Measurements from ENCODE around the gene THOC6.
"Not testable (repeated sequence)": the region's sequence is repeated elsewhere in the genome, so short reads cannot be mapped to it uniquely, and the experiment has no call there.

THOC6 gene

DNA sequence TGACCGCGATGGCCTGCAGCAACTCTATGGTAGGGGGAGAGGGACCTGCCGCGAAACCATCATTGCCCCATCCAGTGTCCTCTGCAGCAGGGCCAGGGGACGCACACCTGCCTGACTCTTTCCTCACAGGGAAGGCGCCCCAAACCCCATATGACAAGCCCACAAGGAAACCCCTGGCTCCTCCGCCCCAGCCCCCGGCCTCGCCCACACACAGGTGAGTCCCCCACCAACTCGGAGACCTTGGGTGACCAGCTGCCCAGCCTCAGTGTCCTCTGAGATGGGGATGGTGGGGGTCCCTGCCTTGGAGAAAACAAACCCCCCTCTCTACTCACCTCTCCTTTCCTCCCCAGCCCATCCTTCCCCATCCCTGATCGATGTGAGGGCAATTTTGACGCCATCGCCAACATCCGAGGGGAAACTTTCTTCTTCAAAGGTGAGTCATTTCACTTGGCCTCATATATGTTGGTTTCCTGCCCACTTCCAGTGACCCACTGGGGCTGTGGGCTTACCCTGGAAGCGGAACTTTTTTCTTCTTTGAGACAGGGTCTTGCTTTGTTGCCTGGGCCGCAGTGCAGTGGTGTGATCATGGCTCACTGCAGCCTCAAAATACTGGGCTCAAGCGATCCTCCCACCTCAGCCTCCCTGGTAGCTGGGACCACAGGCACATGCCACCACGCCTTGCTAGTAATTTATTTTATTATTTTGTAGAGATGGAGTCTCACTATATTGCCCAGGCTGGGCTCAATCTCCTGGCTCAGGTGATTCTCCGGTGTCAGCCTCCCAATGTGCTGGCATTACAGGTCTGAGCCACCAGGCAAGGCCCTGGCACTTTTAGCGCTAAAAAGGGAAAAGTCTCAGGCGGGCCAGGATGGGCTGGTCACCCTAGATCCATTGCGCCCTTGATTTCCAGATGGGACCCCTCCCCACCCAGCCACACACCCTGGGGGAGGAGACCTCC lies 33.6 kb downstream of the THOC6 start:
- DNase-seq, result no peak

DNA sequence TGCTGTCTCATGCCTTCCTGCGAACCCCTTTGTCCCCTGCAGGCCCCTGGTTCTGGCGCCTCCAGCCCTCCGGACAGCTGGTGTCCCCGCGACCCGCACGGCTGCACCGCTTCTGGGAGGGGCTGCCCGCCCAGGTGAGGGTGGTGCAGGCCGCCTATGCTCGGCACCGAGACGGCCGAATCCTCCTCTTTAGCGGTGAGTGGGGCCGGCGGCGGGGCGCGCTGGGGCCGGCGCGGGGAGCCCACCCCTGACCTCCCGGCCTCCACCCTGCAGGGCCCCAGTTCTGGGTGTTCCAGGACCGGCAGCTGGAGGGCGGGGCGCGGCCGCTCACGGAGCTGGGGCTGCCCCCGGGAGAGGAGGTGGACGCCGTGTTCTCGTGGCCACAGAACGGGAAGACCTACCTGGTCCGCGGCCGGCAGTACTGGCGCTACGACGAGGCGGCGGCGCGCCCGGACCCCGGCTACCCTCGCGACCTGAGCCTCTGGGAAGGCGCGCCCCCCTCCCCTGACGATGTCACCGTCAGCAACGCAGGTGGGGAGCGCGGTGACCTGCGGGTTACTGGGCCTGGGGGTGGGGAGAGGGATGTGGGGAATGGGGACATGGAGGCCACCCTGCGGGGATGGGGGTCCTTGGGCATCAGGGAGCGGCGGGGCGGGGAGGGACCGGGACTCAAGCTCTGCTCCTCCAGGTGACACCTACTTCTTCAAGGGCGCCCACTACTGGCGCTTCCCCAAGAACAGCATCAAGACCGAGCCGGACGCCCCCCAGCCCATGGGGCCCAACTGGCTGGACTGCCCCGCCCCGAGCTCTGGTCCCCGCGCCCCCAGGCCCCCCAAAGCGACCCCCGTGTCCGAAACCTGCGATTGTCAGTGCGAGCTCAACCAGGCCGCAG lies 34.5 kb downstream of the THOC6 start:
- no peak for DNase-seq

- peak; percentile 41 for DNase-seq
Measured at GRCh38 chr16:3059041-3059722, 35.3 kb downstream of the THOC6 start.

DNA sequence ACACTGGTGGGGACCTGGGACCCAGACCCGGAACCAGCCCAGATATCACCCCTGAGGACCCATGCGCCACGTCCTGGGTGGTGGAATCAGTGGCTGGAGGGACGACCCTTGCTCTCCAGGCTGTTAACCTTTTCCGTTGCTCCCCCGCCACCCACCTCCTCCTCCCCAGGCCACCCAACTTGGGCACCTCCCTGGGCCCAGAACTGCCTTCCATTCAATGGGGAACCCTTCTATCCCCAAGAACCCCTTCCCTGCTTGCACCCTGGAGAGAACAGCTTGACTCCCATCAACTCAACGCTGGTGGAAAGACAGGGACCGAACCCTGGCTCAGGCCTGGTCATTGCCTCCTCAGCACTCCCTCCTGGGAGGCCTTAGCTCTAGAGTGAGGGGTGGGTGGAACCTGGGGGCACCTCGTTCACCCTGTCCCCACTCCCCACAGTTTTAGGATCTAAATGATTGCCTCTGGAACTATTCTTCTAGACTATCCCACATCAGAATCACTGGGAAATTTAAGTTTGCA lies 35.9 kb downstream of the THOC6 start:
- no peak for DNase-seq

DNA sequence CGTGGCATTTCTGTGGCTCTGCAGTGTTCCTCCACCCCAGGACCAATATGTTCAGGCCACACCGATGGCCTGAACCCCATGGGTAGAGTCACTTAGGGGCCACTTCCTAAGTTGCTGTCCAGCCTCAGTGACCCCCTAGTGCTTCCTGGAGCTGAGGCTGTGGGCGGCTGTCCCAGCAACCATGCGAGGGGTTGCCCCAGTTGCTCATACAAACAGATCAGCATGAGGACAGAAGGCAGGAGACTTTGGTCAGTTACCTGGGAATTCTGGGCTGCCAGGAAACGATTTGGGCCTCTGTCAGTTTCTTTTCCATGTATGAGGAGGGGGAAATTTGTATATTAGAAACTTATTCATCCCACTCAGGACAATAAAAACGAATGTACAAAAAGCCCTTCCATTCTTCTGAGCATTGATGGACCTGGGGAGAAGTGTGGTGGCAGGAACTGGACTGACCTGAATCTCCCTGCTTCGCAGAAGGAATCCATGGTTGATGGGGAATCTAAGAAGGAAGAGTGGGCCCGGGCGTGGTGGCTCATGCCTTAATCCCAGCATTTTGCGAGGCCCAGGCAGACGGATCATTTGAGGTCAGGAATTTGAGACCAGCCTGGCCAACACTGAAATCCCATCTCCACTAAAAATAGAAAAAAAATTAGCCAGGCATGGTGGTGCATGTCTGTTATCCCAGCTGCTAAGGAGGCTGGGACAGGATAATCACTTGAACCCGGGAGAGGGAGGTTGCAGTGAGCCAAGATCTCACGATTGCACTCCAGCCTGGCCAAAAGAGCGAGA lies 36.7 kb downstream of the THOC6 start:
- DNase-seq, result no peak

- no peak for DNase-seq
Measured at GRCh38 chr16:3062553-3062952, 38.7 kb downstream of the THOC6 start.

GRCh38 chr16:3063625-3064386 lies 40.0 kb downstream of the THOC6 start:
- no peak for DNase-seq

- no peak for DNase-seq
Measured at GRCh38 chr16:3065069-3065741, 41.4 kb downstream of the THOC6 start, which contains the start of gene IL32. TSS of gene IL32 (plus strand) at chr16:3065640. CDS start at chr16:3065812, 172 bp downstream.

DNA sequence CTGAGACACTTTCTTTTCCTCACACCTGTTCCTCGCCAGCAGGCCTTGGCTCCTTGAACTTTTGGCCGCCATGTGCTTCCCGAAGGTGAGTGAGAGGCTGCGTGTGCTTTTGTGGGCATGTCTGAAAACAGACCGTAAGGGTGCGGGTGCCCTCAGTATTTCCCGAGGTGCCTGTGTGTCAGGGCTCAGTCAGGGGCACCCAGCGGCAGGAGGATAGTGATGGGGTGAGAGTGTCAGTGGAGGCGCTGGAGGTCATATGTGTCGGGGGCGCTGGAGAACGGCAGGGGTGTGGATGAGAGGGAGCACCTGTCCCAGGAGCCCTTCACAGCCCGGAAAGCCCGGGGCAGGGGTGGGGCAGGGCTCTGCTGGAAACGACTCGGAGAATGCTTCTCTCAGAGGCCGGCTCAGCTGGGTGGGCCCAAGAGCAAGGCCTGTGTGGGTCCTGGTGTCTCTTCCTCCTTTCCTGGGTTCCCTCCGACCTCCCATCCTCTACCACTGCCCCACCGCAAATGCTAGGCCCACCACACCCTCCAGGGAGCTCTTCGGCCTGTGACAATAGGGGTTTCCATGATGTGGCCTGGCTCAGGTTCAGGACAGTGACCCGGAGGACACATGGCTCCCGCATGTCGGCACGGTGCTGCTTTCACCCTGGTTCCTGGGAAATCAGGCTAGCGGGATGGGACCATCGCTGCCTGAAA lies 42.1 kb downstream of the THOC6 start:
- DNase-seq, result no peak

GRCh38 chr16:3066440-3066748 lies 42.6 kb downstream of the THOC6 start:
- no peak for DNase-seq

DNA sequence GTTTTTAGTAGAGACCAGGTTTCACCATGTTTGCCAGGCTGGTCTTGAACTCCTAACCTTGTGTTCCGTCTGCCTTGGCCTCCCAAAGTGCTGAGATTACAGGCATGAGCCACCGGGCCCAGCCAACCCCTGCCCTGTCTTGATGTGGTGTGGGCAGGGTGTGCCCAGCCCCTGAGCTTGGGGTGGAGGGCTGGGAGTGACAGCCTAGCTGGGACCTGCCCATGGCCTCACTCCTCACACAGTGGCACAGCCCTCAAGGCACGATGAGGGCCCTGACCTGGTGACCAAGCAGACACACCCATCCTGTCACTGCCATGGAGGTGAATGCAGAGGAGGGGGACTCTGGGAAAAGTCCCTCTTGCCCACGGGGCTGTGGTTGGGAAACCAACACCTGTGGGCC lies 44.7 kb downstream of the THOC6 start:
- no peak for DNase-seq

GRCh38 chr16:3069146-3069545 lies 45.3 kb downstream of the THOC6 start:
- not testable (repeated sequence) for DNase-seq

- DNase-seq, result no peak
Measured at GRCh38 chr16:3070608-3071111, 46.8 kb downstream of the THOC6 start.

DNA sequence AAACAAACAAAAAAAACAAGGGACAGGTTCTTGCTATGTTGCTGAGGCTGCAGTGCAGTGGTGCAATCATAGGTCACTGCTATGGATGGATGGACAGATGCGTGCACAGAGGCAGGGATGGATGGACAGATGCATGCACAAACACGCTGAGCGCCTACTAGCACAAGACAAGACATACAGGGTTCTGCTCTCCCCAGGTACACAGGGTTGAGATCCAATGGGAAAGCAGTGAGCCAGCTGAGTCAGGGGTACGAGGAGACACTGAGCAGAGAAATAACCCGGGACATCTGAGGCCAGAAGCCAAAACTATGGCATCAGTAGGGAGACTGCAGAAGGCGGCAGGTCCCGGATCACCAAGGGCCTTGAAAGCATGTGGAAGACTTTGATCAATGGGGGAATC lies 47.8 kb downstream of the THOC6 start:
- DNase-seq, result no peak

GRCh38 chr16:3072148-3072547 lies 48.3 kb downstream of the THOC6 start:
- DNase-seq, result not testable (repeated sequence)

- not testable (repeated sequence) for DNase-seq
Measured at GRCh38 chr16:3072576-3073263, 48.9 kb downstream of the THOC6 start.

DNA sequence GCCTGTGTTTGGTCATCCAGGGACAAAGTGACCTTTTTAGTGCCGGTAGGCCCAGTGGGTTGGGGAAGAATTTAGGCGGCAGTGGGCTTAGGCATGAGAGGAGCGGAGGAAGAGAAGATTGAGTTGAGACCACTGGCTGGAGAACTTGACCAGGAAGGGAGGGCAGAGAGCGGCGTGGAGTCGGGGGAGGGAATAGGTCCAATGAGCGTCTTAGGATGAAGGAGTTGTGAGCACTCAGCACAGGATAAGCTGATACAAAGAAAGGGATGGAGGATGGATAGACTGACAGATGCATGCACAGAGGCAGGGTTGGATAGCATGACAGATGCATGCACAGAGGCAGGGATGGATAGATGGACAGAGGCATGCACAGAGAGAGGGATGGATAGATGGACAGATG lies 49.6 kb downstream of the THOC6 start:
- no peak for DNase-seq

- no peak for DNase-seq
Measured at GRCh38 chr16:3074860-3075522, 51.2 kb downstream of the THOC6 start.

- DNase-seq, result no peak
Measured at GRCh38 chr16:3075523-3075915, 51.7 kb downstream of the THOC6 start.
